NCI-H2107 treated with DMSO at 0.1 percent for 48 hours (cell line): ENCODE measurements around the gene PLA2G4D.

Experiments
- DNase-seq: peaks from one replicate; lab custom pipeline; 2025; ENCODE audit not compliant: unreplicated experiment; lab: John Stamatoyannopoulos, UW

Gene PLA2G4D

DNA sequence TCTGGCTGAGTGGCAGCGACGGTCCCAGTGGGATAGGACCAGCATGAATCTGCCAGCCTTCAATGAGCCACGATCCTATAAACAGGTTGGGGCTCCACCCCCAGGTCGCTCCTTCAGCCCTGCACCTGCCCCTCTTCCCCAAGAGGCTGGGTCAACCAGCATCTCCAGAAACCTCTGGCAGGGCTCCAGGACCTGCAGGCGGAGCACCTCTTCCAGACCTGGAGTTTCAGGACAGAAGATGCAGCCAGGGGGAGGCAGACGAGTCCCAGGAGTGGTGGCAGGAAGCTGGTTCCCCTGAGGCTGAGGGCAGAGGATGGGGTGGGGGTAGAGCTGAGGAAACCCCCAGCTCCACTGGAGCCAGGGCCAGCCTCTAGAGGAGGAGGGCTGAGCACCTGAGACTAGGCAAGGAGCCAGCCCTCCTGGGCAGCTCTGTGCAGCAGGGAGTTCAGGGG, at the start of gene PLA2G4D:
TSS of gene PLA2G4D (minus strand) at position 51 of the 452 bp plus-strand sequence. CDS start 103 bp downstream, outside the sequence.
- DNase-seq = peak; percentile 68

- DNase-seq = no peak
Observed at GRCh38 chr15:42143356-42143755, 49.0 kb upstream of the PLA2G4D start.

- no peak for DNase-seq
Observed at GRCh38 chr15:42141795-42142667, 47.7 kb upstream of the PLA2G4D start.

GRCh38 chr15:42141246-42141645, 46.9 kb upstream of the PLA2G4D start:
- no peak for DNase-seq

DNA sequence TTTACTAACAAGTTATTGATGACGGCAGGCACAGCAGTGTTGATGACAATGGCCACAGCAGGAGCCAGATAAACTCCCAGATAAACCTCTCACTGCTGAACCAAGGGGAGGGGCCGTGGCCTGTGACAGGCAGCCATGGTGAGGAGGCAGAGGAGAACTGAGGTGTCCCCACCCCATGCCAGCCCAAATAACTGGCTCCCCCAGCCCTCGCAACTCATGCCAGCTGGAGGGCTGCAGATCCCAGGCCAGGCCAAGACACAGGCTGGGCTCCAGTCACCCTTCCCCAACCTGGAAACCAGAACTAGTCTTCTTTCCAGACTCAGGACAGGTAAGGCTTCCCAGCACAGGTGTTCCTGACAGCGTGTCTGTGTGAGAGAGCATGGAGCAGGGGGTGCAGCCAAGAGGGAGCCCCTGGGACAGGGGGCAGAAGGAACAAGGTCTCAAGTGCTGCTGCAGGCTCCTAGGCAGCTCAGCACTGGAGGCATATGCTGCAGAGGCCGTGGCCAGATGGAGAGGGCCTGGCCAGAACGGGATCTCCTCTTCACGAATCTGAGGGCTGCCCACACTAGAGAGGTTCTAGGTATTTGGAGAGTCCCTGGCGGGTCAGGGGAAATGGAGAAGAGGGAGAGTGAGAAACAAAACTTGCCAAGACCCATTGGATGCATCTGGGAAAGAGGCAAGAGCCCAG, 46.2 kb upstream of the PLA2G4D start:
- DNase-seq = no peak

- no peak for DNase-seq
Observed at GRCh38 chr15:42139596-42139995, 45.2 kb upstream of the PLA2G4D start.

GRCh38 chr15:42138968-42139386, 44.6 kb upstream of the PLA2G4D start:
- DNase-seq = no peak

DNA sequence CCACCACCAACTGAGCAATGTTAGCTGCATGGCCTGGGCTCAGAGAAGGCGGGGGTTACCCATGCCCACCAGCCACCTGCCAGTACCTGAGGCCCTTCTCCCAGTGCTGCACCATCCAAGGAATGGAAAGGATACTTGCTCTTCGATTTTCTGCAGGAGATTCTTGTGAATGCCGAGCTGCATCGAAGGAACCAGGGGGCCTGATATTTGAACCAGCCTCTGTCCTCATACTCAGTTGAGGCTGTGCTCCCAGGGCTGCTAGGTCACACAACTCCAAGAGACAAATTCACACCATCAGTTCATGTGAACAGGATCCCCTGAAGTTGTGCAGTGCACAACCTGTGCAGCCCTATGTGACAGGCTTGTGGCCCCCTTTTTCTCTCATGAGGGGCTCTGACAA, 44.0 kb upstream of the PLA2G4D start:
- DNase-seq = no peak

GRCh38 chr15:42137461-42138261, 43.3 kb upstream of the PLA2G4D start:
- peak; percentile 12 for DNase-seq

DNA sequence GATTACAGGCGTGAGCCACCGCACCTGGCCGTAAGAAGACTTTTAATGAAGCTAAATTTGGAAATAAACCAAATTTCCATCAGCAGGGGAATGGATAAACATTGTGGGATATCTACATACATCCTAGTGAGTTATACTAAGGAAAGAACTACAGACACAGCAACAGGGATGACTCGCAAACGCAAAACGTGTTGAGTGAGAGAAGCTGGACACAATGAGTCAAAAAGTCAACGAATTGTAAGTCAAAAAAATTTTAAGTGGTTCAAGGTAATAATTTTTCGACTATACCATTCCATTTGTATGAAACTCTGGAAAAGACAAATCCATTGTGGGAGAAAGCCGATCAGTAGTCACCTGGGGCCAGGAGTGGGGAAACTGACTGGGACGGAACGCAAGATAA, 42.2 kb upstream of the PLA2G4D start:
- no peak for DNase-seq

- DNase-seq = no peak
Observed at GRCh38 chr15:42135351-42135750, 41.0 kb upstream of the PLA2G4D start.

- DNase-seq = no peak
Observed at GRCh38 chr15:42134617-42135245, 40.4 kb upstream of the PLA2G4D start.

GRCh38 chr15:42133886-42134502, 39.6 kb upstream of the PLA2G4D start:
- peak; percentile 17 for DNase-seq

- DNase-seq = no peak
Observed at GRCh38 chr15:42133356-42133755, 39.0 kb upstream of the PLA2G4D start.

DNA sequence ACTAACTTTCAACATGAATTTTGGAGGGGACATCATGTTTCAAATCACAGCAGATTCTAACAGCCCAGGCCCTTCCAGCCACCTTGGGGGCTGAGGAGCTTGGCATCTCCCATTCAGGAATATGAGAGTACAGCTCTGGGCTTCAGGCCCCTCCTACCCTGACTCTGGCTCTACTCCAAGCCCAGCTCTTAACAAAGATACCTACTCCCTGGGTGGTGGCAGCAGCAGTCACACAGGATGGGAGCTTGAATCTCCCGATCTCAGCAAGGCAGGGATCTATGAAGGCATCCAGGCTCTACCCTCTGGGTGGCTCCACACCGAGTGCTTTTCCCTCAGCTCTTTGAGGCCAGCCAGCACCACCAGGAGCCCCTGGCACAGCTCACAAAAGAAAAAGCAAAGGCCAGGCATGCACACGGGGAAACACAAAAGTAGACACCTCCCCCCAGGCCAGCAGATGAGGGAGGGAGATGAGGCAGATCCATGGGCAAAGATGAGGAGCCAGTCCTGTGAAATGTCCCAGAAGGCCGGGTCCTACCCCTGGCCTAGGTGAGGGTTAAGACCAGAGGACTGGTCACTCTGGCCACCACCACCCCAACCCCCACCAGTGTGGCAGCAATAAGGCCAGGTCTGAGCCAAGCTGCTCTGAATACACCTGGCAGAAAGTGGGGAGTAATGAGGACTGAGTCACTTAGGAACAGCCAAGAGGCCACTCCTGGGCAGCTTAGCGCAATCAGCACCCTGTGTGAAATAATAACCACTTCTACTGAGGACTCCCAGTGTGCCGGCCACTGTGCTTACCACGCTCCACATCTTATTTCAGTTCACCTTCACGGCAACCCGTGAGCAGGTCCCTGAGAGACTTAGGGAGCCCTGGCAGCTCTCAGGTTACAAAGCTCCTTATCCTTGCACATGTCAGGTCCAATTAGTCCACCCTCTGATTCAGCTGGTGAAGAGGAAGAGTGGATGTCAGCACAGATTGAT, 37.8 kb upstream of the PLA2G4D start:
- peak; percentile 70 for DNase-seq

- no peak for DNase-seq
Observed at GRCh38 chr15:42131006-42131405, 36.6 kb upstream of the PLA2G4D start.

DNA sequence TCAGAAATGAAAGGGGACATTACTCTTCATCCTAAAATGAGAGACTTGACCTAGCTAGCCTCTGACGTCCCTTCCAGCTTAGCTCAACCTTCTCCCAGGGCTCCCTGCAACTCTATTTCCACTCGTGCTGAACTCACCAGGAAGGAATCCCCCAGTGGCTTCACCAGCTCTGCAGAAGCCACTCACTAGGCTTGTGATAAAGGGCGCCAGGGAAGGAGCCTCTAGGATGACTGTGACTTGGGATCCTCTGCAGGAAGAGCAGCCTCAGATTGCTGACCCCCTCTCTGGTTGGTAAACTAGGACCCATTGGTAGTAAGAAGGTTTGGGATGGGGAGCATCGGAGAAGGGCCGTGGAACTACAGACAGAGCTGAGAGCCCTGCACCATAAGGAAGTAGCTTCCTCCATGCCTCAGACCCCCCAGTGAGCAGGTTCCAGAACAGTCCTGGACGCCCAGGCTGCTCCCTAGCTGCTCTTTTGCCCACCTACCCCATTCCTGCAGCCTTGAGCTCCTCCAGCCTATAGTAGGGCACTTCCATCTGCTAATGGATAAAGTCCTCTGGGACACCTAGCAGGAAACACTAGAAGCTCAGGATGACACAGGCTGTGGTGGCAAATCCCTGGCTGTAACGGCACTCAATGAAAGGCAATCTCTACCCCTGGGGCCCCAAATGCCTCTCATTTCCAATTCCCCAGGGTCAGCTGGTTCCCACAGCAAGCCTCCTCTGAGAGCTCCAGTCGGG, 36.1 kb upstream of the PLA2G4D start:
- DNase-seq = peak; percentile 81

DNA sequence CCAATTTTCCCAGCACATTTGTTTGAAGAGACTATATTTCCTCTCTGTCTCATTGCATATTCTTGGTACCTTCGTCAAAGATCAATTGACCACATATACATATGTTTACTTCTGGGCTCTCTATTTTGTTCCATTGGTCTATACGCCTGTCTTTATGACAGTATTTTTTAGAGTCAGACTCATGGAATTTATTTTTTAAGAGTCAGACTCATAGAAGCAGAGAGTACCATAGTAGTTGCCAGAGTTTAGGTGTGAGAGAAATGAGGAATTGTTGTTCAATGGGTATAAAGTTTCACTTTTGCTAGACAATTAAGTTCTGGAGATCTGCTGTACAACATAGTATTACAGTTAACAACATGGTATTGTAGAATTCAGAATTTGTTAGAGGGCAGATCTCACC, 35.0 kb upstream of the PLA2G4D start:
- no peak for DNase-seq

DNA sequence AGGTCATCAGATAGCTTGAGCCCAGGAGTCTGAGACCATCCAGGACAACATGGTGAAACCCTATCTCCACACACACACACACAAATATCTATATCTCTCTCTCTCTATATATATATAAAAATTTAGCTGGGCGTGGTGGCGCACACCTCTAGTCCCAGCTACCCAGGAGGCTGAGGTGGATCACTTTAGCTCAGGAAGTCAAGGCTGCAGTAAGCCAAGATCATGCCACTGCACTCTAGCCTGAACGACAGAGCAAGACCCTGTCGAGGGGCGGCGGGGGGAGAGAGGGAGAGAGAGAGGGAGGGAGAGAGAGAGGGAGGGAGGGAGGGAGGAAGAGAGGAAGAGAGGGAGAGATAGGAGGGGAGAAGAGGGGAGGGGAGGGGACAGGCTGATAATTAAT, 34.1 kb upstream of the PLA2G4D start:
- DNase-seq = no peak
